ENCODE measurements around the gene HOXC10. TPM values are rescaled to one million over a fixed set of nuclear protein-coding genes. Genes with fewer than 3 reads are reported as not detected.

HOXC10 gene
- polyA plus RNA-seq, 3 donors, result not detected

- Histone ChIP-seq H3K27ac (ENCODE audit: low read depth in 1 of 2, low read length in 2 of 2) (no peak overlapping the region), H3K27me3 (ENCODE audit: control insufficient read depth in 2 of 2, insufficient read depth in 2 of 2, low read length in 2 of 2) (peaks cover 84 to 98% of the 10 kb centered on the region in 2 donors), H2AFZ (ENCODE audit: insufficient read depth, low read depth, low read length, poor library complexity, severe bottlenecking) (no peak overlapping the region), H3K4me1 (ENCODE audit: control insufficient read depth in 1 of 2, insufficient read depth in 2 of 2, low read length in 2 of 2) (no peaks in the 10 kb centered on the region), H3K36me3 (replicated peaks in 1 of 2; ENCODE audit: control insufficient read depth in 1 of 2, insufficient read depth in 2 of 2, low read length in 2 of 2) (no peaks in the 10 kb centered on the region), H3K9me3 (replicated peaks in 1 of 2; ENCODE audit: control insufficient read depth in 1 of 2, insufficient read depth in 1 of 2, low read length in 2 of 2) (peaks cover 0 to 40% of the 10 kb centered on the region in 2 donors), H3K9ac (ENCODE audit: insufficient read depth, low read length, poor library complexity, severe bottlenecking) (no peak overlapping the region), H3K4me3 (replicated peaks in 1 of 3; ENCODE audit: low read depth in 2 of 3, low read length in 3 of 3) (no peak overlapping the region), H3K79me2 (ENCODE audit: insufficient read depth, low read length) (no peaks in the 10 kb centered on the region), H4K20me1 (ENCODE audit: insufficient read depth, low read length) (no peaks in the 10 kb centered on the region), H3K4me2 (replicated peaks; ENCODE audit: extremely low read depth, low read length, poor library complexity, severe bottlenecking) (no peak overlapping the region)
- Mint-ChIP-seq H3K4me3 (peak overlapping the region in 1 of 2 donors; percentile 71), H3K36me3 (peaks cover 0 to 3% of the 10 kb centered on the region in 2 donors), H3K9me3 (peaks cover 0 to 28% (median 7%) of the 10 kb centered on the region in 7 donors), H3K4me1 (peaks cover 2% of the 10 kb centered on the region), H3K27me3 (ENCODE audit: low read depth in 3 of 3) (peaks cover 94 to 98% (median 95%) of the 10 kb centered on the region in 3 donors), H3K27ac (no peak overlapping the region)
- intact Hi-C loops (cut with micrococcal nuclease), result loop anchor here in 1 of 2 donors (10.0 kb wide), 1 partner anchor 64 kb away; the partner anchor contains the start of genes HOTAIR and HOXC11
- no peak for TF ChIP-seq CTCF (IDR thresholded peaks at IDR 0.05)
- WGBS (ENCODE audit: insufficient coverage), result 76% methylated on average over 9 of the region's 9 CpGs
- DNase-seq, result no peak
These were observed 54.0 kb downstream of the HOXC10 start for GRCh38 chr12:54038871-54039414.

GRCh38 chr12:54039417-54040147, 54.6 kb downstream of the HOXC10 start:
- Mint-ChIP-seq H3K9me3 (peaks cover 0 to 26% (median 7%) of the 10 kb centered on the region in 7 donors), H3K27ac (no peak overlapping the region), H3K4me1 (no peaks in the 10 kb centered on the region), H3K27me3 (ENCODE audit: low read depth in 3 of 3) (peaks cover 95 to 98% (median 96%) of the 10 kb centered on the region in 3 donors), H3K36me3 (peaks cover 0 to 3% of the 10 kb centered on the region in 2 donors), H3K4me3 (peak overlapping the region in 1 of 2 donors; percentile 71)
- Histone ChIP-seq H3K4me1 (ENCODE audit: control insufficient read depth in 1 of 2, insufficient read depth in 2 of 2, low read length in 2 of 2) (no peaks in the 10 kb centered on the region), H3K27ac (ENCODE audit: low read depth in 1 of 2, low read length in 2 of 2) (no peak overlapping the region), H3K9me3 (replicated peaks in 1 of 2; ENCODE audit: control insufficient read depth in 1 of 2, insufficient read depth in 1 of 2, low read length in 2 of 2) (peaks cover 0 to 42% of the 10 kb centered on the region in 2 donors), H3K4me3 (replicated peaks in 1 of 3; ENCODE audit: low read depth in 2 of 3, low read length in 3 of 3) (no peak overlapping the region), H3K27me3 (ENCODE audit: control insufficient read depth in 2 of 2, insufficient read depth in 2 of 2, low read length in 2 of 2) (peaks cover 84 to 98% of the 10 kb centered on the region in 2 donors), H4K20me1 (ENCODE audit: insufficient read depth, low read length) (no peaks in the 10 kb centered on the region), H2AFZ (ENCODE audit: insufficient read depth, low read depth, low read length, poor library complexity, severe bottlenecking) (no peak overlapping the region), H3K4me2 (replicated peaks; ENCODE audit: extremely low read depth, low read length, poor library complexity, severe bottlenecking) (no peak overlapping the region), H3K36me3 (replicated peaks in 1 of 2; ENCODE audit: control insufficient read depth in 1 of 2, insufficient read depth in 2 of 2, low read length in 2 of 2) (no peaks in the 10 kb centered on the region), H3K79me2 (ENCODE audit: insufficient read depth, low read length) (no peaks in the 10 kb centered on the region), H3K9ac (ENCODE audit: insufficient read depth, low read length, poor library complexity, severe bottlenecking) (no peak overlapping the region)
- TF ChIP-seq CTCF (IDR thresholded peaks at IDR 0.05), result no peak
- DNase-seq, result no peak
- WGBS (ENCODE audit: insufficient coverage), result 58% methylated on average over 8 of the region's 16 CpGs
- intact Hi-C loops (cut with micrococcal nuclease), result loop anchor here in 1 of 2 donors (10.0 kb wide), 1 partner anchor 65 kb away; the partner anchor contains the start of genes HOTAIR and HOXC11

Small RNA genes within 50 kb of the gene (small RNA-seq; reads per million reads assigned to genes)
- gene AC012531.3 (ENCODE audit: insufficient read length, low read depth) (not detected), gene AC012531.4 (ENCODE audit: insufficient read length, low read depth) (not detected), gene HOXC5 (ENCODE audit: insufficient read length, low read depth) (not detected), gene MIR196A2 (ENCODE audit: insufficient read length, low read depth) (not detected), gene MIR615 (ENCODE audit: insufficient read length, low read depth) (not detected), gene RF01905 (ENCODE audit: insufficient read length, low read depth) (not detected), gene RF01906 (ENCODE audit: insufficient read length, low read depth) (not detected)

Other genes with a start within 250 kb of the HOXC10 start
- not detected for gene CISTR, start 233.2 kb upstream of the HOXC10 start, polyA plus RNA-seq
- gene HOXC13, start 46.3 kb upstream of the HOXC10 start, polyA plus RNA-seq, result not detected
- not detected for gene HOXC12, start 30.2 kb upstream of the HOXC10 start, polyA plus RNA-seq
- gene HOXC11, start 12.0 kb upstream of the HOXC10 start, polyA plus RNA-seq, result not detected
- not detected for gene HOTAIR, start 10.2 kb upstream of the HOXC10 start, polyA plus RNA-seq
- gene HOXC9, start 15.0 kb downstream of the HOXC10 start, polyA plus RNA-seq, result not detected
- not detected for gene HOXC8, start 23.8 kb downstream of the HOXC10 start, polyA plus RNA-seq
- gene HOXC6, start 43.3 kb downstream of the HOXC10 start, polyA plus RNA-seq, result not detected
- not detected for gene HOXC5, start 47.9 kb downstream of the HOXC10 start, polyA plus RNA-seq
- gene HOXC4, start 68.7 kb downstream of the HOXC10 start, polyA plus RNA-seq, result not detected
- gene SMUG1, start 203.8 kb downstream of the HOXC10 start, polyA plus RNA-seq, result 10 to 100 TPM; 22.2 to 50.8 (median 46.8) TPM

All from CD14-positive monocyte (primary cell).